ENCODE measurements around the gene LRCH1.
"Not testable (repeated sequence)": the region's sequence is repeated elsewhere in the genome, so short reads cannot be mapped to it uniquely, and the experiment has no call there.

LRCH1 gene, protein sequence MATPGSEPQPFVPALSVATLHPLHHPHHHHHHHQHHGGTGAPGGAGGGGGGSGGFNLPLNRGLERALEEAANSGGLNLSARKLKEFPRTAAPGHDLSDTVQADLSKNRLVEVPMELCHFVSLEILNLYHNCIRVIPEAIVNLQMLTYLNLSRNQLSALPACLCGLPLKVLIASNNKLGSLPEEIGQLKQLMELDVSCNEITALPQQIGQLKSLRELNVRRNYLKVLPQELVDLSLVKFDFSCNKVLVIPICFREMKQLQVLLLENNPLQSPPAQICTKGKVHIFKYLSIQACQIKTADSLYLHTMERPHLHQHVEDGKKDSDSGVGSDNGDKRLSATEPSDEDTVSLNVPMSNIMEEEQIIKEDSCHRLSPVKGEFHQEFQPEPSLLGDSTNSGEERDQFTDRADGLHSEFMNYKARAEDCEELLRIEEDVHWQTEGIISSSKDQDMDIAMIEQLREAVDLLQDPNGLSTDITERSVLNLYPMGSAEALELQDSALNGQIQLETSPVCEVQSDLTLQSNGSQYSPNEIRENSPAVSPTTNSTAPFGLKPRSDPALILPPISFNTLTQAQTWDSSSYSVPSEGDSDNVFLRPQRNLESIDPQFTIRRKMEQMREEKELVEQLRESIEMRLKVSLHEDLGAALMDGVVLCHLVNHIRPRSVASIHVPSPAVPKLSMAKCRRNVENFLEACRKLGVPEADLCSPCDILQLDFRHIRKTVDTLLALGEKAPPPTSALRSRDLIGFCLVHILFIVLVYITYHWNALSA

DNA sequence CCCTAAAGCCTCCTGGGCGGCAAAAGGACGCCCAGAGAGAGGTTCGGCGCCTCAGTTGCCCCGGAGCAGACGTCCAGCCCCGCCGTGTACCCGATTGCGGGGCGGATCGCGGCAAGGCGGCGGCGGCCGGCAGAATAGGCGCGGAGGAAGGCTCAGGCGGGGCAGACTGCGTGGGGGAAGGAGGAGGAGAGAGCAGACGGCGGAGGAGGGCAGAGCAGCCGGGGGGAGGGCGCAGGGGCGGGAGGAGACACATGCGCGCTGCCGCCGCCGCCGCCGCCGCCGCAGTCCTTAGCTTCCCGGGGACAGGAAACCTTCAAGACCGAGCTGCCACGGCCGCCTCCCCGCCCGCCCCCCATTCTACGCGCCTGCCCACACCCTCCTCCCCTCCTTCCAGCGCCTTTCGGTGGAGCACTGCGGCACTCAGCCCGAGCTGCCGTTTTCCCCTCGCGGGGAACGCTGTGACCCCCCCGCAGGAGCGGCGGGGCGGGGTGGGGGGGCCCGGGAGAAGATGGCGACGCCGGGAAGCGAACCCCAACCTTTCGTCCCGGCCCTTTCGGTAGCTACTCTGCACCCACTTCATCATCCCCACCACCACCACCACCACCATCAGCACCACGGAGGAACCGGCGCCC is at the start of gene LRCH1:
Gene LRCH1 (plus strand): TSS at position 282 of the 632 bp plus-strand sequence. CDS start 227 bp downstream, at position 509.
- peak; percentile 33 for DNase-seq

GRCh38 chr13:46504036-46504435 is 48.9 kb upstream of the LRCH1 start:
- no peak for DNase-seq

DNA sequence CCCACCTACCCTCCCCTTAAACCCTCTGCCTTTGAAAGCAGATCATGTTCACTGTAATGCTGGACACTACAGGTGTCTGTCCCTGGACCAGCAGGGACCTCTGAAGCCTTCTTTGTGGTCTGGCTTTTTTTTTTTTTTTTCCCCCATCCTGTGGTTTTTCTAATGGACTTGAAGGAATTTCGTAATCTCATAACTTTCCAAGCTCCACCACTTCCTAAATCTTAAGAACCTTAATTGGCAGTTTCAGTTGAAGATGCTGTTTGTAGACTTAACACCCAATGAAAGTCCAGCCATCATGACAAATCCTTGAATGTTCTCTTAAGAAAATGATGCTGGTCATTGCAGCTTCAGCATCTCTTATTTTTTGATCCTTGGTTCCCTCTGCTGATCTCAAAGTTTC is 45.0 kb upstream of the LRCH1 start:
- DNase-seq: no peak

GRCh38 chr13:46509981-46510380 is 43.0 kb upstream of the LRCH1 start:
- DNase-seq: no peak

- DNase-seq: no peak
These were observed 37.2 kb upstream of the LRCH1 start for GRCh38 chr13:46515803-46516202.

DNA sequence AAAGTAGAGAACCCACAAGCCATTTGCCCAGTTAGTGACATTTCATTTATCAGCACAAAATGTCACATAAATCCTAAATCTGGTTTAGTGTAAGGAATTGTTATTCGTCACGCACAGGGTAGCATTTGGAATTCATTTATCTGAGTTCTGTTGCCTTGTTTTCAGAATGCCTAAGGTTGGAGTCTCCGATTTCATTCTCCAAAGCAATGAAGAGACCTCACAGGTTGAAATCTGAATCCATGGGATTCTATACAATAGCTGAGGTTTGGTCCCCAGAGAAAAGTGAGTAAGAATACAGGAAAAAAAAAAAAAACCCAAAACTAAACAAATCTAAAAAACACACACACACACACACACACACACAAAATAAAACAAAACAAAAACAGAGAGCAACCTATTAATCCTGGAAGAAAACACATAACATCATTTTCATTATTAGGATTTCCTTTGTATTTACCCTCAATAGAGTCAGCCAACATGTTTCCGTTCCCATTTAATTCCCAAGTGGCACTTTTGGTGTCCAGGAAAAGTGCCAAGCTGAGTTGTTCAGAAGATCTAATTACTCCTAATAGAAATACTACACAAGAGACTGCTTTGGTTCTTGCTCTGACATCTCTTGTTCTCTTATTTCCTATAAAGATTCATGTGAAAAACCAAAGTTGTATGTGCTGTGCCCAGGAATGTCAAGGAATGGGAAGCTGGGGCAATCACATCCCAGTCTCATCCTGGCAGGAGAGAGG is 36.2 kb upstream of the LRCH1 start:
- DNase-seq: no peak

- not testable (repeated sequence) for DNase-seq
These were observed 35.2 kb upstream of the LRCH1 start for GRCh38 chr13:46517748-46518147.

- no peak for DNase-seq
These were observed 33.8 kb upstream of the LRCH1 start for GRCh38 chr13:46519182-46519581.

GRCh38 chr13:46520166-46520565 is 32.8 kb upstream of the LRCH1 start:
- DNase-seq: no peak

DNA sequence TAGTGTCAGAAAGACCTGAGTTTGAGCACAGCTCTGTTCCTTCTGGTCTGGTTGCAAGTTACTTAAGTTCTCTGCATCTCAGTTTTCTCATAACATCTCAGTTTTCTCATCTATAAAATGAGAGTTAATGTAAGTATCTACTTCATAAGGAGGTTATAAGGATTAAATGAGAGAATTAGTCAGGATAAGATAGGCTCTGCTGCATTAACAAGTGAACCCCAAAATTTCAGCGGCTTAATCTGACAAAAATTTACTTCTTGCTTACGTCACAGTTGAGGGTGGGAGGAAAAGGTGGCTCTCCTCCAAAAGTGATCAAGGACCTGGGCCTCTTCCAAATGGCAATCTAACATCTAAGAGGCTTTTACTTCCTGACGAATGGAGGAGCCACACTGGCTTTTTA is 31.5 kb upstream of the LRCH1 start:
- DNase-seq: no peak

- no peak for DNase-seq
These were observed 30.8 kb upstream of the LRCH1 start for GRCh38 chr13:46521921-46522747.

DNA sequence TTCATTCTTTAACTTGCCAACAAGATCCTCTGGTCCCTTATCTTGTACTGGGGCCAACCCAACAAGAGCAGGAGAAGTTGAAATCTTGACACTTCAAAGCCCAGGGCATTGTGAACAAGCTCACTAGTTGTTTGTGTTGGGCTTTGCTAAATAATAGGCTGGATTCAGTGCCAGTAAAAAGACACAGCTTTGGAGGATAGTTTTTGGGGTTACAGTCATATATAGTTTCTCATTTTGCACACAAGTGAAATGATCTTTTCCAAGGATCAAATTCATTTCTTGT is 30.3 kb upstream of the LRCH1 start:
- no peak for DNase-seq

DNA sequence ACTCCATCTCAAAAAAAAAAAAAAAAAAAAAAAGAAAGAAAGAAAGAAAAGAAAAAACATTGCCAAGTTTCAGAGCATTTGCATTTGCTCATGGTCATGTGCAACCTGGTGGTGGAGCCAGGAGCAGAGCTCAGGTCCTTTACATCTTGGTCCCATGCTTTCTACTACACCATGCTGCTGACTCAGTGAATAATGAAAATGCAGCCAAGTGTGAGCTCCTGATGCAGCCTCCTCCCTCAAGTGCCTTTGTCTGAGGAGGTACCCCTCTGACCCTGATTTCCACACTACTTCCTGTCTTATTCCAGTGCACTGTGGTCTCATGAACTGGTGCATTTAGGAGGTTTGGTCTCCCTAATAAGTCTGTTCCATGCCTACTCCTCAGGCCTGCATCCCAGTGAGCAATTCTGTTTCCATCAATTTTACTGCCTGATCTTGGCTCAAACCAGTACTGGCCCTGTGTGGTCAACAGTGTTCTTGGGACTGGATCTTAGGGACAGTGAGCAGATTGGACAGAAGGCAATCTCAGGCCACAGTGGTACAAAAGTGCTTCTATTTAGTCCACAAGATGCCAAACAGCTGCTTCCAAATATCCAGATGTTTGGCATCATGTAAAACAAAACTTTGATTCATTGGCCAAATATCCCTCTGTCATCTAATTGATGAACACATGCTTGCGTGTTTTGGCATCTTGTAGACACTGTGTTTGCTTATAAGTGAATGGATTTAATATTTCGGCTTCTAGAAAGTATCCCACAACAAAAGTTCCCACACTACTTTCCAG is 28.8 kb upstream of the LRCH1 start:
- DNase-seq: no peak

GRCh38 chr13:46526100-46526735 is 26.8 kb upstream of the LRCH1 start:
- DNase-seq: no peak

- no peak for DNase-seq
These were observed 26.2 kb upstream of the LRCH1 start for GRCh38 chr13:46526740-46527139.

DNA sequence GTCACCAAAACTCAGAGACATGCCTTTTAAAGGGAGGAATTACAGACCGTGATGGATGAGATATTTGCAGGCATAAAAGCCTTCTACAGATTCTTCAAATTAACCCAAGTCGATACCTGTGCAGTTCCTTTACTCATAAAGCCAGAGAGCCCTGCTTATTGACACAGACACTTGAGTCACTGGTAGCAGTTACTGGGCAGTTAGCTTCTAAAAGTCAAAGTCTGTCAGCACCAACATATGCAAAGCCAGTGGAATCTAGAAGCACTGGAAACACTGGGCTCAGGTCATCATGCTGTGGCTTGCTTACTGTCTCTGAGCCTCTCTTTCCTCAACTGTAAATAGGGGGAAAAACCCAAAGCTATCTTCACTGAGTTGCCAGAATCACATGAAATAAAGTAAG is 25.7 kb upstream of the LRCH1 start:
- no peak for DNase-seq

DNA sequence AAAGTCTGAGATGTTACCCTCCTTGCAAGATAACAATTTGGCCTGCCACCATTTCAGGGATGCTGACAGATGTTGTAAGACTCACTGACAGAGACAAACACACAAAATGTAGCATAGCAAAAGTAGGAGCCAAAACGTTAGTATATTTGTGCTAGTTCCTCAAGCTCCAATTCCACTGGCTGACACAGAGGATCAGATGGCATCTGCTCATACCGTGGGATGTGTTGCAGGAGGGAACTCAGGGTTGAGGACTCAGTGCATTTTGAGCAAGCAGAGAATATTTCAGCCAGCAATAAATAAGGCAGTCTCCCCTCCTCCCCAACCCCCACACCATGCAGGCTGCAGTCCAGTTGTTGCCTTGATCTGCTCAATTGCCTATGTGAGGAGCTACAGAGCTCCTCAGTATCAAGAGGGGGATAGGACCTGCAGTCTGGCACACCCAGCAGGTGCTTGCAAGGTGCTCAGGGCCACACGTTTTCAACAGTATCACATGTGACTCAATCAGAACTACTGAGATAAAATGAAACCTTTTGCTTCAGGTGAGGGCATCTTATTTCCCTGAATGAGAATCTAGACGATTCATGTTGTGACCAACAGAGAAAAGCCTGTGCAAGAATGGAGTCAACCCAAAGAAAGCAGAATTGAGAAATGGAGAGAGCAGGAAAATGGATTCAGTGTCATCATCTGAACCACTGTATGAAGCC is 23.6 kb upstream of the LRCH1 start:
- no peak for DNase-seq

- DNase-seq: no peak
These were observed 22.7 kb upstream of the LRCH1 start for GRCh38 chr13:46530084-46530935.

DNA sequence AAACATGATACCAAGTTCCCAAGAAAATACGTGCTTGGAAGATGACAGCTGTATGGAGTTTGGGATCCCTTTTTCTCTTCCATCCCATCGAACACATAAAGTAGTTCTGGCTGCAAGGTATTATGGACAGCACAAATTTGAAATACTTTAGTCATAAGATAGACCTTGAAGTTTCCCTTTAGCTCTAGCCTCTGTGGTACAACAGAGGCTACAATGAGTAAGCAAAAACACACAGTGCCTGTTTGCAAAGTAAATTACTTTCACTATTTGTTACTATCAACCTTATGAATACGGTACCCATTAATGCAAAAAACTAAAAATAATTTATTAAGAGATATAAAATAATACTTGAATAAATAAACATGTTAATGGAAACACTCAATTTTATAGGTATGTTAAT is 21.0 kb upstream of the LRCH1 start:
- no peak for DNase-seq
